ENCODE data around the gene NR1I3.
"Not testable (repeated sequence)": the region's sequence is repeated elsewhere in the genome, so short reads cannot be mapped to it uniquely, and the experiment has no call there.

NR1I3 gene, protein sequence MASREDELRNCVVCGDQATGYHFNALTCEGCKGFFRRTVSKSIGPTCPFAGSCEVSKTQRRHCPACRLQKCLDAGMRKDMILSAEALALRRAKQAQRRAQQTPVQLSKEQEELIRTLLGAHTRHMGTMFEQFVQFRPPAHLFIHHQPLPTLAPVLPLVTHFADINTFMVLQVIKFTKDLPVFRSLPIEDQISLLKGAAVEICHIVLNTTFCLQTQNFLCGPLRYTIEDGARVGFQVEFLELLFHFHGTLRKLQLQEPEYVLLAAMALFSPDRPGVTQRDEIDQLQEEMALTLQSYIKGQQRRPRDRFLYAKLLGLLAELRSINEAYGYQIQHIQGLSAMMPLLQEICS

DNA sequence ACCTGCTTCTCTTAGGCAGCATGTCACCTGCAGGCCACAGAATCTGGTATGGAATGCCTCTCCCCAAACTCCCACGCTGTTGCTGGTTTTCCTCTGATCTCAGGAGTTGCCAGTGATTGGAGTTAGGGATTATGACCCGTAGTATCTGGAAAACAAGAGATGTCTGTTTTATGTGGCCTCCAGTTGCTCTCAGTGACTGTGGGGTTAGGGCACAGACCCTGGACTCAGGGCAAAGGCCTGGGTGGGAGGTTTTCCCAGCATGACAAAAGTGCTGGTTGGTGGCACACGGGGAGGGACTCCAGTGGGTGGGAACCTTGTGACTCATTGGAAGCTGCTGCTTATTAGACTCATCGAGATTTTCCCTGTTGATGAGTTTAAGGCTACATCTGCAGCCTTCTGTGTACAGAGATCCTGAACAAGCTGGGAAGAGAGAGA, at the start of gene NR1I3:
TSS of gene NR1I3 (minus strand) at position 165 of the 435 bp plus-strand sequence. CDS start 1,638 bp downstream, outside the sequence.
- no peak for DNase-seq

DNA sequence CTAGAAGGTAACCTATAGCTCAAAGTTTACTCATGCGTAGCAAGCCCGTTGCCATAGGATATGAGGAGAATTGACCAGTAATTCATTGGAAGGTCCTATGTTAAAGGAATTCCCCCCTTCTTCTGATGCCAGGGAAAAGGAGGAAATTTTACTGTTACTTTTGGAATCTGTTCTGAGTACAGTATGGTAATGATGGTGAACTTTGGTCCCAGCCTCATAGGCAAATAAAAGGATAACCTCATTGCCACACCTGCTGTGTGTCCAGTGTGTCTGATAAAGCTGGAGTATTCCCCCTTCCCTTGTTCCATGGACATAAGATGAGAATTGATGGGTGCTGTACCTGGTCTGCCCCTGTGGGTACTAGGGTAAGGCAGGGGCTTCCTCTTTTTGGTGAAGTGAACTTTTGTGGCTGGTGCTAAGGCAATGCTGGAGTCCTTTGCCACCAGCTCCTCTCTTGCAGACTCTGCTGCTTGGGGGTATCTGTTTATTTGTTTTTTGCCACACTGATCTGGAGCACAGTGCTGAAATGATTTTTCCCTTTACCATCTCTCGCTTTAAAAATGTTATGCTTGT, 49.6 kb upstream of the NR1I3 start:
- no peak for DNase-seq

DNA sequence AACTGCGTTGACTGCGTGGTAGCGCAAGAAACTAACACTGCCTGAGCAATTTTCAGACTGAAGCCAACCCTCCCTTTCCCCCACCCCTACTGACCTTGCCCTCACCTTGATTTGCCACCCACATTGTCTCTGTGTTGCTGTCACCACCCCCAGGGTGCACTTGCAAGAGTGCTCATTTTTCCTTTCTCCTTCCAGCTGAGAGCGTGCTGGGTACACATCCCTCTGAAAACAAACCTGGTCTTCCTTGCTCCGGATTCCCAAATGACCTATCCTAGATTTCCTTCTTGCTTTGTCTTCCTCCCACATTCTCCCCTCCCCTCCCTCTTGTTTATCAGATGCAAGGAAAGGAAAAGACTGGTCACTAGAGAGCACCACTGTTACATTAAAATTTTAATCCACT, 47.5 kb upstream of the NR1I3 start:
- no peak for DNase-seq

DNA sequence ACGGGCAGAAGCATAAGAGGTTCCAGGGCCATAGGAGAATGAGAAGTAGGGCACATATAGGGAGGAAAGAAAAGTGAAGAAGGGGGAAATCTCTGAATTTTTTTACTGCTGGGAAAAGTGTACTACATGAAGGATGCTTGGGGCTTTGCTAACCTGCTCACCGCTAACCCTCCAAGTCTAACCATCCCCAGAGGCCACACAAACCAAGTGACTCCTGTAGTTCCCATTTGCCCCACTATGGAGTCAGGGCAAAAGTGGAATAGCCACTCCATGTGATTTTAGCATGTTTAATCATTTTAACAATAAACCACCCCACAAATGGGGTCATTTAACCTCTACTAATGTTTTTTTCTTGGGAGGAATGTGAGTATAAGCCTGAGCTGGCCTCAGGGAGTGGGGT, 47.1 kb upstream of the NR1I3 start:
- no peak for DNase-seq

DNA sequence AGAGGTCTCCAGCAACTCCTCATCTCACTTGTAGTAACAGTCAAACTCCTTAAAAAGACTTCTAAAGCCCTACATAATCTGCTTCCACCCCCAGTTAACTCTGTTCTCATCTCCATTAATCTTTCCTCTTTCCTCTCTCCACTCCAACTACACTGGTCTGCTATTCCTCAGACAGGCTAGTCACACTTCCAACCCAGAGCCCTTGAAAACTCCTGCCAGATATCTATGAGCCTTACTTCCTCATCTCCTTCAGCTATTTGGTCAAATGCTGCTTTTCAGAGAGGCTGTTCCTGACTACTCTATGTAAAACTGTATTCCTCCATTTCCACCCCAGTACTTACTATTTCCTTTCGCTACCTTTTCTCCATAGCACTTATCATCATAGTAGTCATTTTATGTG, 45.0 kb upstream of the NR1I3 start:
- no peak for DNase-seq

DNA sequence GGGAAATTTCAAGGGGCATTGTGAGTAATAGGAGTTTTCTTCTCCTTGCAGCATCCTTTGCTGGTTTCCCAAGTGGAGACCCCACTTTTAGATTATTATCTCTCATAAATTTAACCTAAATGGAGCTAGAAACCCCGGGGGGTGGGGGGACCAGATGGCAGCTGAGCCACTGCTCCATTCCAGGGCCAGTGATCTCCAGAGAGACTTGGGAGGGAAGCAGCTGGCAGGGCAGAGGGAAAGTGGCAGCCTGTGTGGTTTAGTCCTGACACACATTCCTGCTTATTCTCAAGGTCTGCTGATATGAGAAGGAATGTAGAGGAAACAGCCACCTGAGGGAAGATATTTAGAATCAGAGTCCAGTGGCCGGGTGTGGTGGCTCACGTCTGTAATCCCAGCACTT, 36.9 kb upstream of the NR1I3 start:
- peak; percentile 78 for DNase-seq

DNA sequence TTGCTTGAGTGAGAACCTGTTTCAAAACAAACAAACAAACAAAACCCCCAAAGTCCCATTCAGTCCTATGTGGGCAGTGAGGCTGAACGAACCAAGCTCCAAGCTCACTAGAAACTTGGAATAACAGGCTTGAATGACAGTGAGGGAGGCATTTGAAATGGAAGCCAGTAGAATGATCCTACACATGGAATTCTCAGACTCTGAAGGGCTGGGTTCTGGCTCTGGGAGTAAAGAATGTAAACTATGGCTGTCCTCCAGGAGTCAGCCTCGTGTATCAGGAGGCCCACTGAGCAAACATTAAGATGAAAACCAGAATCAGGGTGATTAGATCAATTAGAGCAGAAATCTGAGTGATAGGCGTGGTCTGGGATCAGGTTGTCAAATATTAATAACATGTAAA, 35.4 kb upstream of the NR1I3 start:
- DNase-seq: no peak

DNA sequence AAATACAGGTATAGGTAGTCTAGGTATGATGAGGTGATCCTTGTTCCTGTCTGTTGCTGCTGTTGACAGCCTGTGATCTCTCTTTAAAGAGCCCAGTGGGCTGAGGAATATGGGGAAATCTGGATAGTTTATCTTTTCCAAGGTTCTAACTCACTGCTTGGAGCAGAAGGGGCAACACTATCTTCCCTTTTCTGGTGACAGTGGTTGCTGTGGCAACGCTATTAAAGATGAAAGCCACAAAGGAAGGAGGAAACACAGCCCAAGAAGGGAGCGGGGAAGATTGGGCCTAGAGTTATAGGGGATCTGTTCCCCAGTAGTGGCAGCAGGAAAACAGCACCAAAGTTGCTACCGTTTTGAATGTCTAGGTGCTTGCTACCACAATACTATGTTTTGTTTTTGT, 29.3 kb upstream of the NR1I3 start:
- DNase-seq: no peak

DNA sequence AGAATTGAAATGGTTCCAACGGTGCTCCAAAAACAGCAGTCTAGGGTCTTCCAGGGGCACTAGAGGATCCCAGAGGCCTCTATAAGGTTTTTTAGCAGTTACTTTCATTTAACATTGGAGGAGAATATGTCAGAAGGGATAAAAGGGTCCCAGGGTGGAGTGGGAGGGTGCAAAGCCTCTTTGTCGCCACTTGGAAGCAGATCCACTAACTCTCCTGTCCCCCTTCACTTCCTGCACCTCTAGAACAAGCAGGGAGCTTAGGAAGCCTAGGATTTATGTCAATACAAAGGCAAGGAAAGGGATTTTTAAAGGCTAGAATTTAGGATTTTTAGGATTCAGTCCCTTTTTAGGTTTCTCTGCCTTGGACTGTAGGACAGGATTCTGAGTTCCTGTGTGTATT, 28.8 kb upstream of the NR1I3 start:
- DNase-seq: no peak

DNA sequence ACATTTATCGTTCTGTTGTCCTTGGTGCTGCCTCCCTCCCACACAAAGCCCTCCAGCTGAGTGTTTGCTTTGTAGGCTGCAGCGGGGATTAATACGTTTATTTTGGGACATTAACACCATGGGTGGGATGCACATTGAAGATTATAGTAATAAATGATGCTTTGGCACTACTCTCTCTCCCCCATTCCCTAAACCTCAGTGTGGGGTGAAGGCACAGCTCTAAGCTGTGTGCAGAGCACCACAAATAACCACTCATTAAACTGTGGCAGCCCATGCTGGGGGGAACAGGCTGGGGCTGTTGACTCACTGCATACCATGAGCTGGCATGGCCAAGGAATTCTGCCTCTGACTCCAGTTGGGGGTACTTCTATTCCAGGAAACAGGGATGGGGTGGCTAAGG, 28.2 kb upstream of the NR1I3 start:
- DNase-seq: no peak

DNA sequence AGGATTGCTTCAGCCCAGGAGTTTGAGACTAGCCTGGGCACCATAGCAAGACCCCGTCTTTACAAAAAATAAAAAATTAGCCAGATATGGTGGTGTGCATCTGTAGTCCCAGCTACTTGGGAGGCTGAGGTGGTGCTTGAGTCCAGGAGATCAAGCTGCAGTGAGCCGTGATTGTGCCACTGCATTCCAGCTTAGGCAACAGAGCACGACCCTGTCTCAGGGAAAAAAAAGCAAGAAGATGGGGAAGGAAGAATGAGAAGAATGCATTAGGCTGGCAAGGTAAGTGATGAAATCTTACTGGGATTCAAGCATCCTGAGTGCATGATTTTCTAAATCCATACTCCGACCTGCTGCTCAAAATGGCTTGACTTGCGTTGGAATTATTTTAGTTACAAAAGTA, 27.3 kb upstream of the NR1I3 start:
- no peak for DNase-seq

DNA sequence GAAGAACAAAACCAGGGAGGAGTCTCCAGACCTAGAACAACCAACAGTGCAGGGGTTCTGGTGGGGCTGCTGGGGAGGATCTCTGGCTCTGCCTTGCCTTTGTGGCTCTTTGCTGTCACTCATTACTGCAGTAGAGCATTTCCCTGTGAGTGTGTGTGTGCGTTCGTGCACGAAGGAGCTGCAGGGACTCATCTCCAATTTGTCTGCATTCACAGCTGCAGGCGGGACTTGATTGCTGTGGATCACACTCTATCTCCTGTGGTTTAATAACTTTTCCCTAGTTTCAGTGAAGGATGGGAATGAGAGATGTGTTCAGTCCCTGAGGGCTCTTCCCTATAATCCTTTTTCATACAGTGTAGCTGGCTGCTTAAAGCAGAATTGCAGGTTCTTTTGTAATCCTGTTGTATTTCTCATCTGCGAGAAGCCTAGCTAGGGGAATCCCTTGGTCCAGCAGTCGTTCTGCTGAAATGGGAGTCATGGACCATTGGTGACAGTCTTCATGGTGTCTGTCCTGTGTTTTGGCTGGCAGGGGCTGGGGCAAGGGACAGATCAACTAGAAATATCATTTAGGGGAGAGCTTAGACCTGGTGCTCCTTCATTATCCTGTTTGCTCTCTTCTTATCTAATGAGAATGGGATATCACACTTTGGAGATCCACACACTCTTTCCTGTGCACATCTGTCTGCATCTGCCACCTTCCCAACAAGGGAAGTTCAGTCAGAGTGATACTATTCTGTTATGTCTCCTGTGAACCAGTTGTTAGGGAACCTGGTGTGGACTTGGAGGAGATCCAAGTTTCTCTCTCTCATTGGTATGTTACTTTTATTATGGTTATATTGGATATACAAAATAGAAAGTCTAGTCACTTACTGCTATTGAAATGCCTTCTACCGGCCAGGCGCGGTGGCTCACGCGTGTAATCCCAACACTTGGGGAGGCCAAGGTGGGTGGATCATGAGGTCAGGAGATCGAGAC, 23.5 kb upstream of the NR1I3 start:
- DNase-seq: no peak

DNA sequence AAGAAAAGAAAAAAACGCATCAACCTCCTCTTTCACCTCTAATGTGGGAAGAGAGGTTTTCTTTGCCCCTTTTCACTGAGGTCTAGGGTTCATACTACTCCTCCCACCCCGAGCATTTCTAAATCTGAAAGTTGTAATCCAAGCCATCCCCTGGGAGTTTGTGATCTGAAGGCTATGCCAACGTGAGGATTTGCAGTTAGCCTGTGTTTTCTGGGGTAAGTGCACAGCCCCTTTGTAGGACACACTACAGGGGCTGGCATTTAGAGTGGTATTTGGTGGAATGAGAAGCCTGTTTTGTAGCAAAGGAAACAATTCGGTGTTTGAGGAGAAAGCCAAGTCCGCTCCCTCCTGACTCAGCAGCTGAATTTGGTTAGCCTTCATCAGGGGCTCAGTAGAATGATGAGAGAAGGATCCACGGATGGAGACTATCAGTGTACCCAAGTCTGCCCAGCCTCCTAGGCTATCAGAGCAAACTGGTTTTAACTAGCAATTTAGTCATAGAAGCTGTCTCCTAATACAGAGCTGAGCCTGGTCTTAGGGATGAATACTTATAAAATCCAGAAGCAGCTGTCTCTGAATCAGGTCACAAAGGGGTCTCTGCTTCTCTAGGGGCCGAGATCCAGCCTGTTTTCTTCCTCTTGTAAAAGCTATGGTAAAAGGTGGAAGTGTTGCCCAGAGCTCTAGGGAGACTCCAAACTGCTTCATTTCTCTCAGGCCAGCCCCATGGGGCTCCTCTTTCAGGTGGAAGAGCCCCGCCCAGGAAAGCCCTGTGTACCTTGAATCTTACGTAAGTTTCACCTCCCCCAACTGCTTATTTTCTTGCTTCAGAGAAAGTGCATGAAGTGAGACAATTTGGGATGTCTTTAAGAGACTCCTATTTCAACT, 22.6 kb upstream of the NR1I3 start:
- no peak for DNase-seq

DNA sequence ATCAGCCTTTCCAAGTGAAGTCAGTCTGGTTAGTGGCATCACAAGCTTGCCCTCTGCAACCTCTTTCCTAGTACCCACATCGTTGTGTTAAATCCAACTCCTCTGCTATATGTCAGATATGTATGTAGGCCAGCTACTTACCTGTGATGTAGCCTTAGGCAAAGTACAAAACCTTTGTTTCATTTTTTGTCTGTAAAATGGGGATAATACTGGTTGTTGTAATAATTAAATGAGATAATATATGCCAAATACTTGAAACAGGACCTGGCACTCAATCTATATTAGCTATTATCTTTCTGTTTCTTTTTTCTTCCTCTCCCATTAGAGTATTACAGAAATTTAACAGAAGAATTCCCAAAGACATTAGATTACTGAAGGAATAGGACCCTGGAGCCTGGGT, 21.8 kb upstream of the NR1I3 start:
- no peak for DNase-seq

DNA sequence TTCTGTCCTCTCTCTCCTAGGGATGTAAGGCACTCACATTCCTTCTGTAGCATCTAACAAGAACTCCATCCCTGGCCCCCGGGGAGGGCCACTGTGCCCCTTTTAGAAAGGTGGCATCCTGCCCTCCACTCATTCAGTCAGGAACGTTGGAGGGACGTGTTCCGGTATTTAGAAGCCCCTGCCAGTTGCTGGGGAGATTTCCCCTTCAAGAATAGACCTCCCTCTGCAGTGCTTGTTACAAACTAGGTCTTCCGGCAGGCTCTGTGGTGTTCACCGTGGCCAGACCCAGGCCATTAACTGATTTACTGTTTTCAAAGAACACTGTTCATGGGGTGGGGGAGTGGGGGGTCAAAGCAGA, 21.3 kb upstream of the NR1I3 start:
- DNase-seq: no peak

DNA sequence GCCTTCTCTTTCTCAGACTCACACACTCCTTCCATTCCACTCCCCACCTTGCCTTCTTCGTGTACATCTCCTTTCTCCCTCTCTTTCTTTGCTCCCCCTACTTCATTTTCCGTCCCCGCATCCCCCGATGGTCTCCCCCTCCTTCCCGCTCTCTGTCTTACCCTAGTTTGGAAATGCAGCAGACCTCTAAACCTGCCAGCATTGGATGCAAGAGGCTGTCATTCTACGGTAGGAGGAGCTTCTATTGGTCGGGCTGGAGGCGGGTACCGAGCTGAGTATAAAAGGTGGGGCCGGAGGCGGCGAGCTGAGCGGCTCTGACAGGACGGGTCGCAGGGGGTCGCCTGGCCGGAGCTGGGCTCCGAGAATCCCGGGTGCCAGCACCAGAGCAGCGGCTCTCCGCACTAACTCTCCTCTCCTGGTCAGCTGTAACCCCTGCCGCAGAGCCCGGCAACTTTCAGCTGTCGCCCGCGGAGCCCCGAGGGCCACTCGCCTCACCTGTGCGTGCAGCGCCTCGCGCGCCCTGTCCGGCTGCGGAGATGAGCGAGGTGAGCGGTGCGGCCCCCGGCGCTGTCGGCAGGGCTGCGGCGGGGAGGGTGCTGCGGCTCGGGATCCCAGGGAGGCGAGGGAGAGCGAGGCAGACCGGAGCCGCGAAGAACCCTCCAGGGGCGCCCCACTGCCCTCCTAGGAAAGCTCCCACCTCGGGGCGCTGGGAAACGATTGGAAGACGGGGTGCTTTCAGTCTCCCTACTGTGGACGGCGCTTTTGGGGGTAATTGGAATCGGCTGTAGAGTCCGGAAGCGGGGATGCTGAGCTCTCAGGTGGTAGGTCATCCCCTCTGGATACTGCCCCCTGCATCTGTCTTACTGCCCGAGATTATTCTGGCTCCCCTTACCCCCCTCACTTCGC, 20.7 kb upstream of the NR1I3 start, which contains the start of gene PCP4L1:
TSS of gene PCP4L1 (plus strand) at position 307 of the 906 bp plus-strand sequence. CDS start at position 537, 230 bp downstream.
- DNase-seq: no peak

DNA sequence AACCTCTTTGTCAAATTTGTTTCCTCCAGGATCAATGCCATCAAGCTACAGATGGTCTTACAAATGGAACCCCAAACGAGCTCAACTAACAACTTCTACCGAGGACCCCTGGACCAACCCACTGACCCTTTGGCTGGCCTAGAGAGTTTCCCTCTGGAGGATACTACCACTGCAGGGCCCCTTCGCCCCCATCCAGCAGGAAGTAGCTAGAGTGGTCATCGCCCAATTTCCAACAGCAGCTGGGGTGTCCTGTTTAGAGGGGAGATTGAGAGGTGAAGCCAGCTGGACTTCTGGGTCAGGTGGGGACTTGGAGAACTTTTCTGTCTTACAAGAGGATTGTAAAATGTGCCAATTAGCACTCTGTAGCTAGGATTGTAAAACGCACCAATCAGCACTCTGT, 19.1 kb upstream of the NR1I3 start:
- DNase-seq: not testable (repeated sequence)

DNA sequence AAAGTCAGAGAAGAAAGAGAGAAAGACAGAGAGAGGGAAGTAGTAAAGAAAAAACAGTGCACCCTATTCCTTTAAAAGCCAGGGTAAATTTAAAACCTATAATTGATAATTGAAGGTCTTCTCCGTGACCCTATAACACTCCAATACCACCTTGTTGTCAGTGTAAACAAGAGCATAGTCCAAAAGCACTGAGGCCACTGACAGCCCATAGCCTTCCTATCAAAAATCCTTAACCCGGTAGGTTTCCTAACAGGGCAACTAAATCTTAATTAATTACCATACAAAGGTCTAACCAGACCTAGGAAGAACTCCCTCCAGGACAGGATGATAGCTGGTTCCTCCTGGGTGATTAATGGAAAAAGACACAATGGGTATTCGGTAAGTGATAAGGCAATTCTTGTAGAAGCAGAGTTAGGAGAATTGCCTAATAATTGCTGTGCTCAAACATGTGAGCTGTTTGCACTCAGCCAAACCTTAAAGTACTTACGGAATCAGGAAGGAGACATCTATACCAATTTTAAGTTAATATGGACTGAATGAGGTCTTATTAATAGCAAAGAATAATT, 18.0 kb upstream of the NR1I3 start:
- not testable (repeated sequence) for DNase-seq

DNA sequence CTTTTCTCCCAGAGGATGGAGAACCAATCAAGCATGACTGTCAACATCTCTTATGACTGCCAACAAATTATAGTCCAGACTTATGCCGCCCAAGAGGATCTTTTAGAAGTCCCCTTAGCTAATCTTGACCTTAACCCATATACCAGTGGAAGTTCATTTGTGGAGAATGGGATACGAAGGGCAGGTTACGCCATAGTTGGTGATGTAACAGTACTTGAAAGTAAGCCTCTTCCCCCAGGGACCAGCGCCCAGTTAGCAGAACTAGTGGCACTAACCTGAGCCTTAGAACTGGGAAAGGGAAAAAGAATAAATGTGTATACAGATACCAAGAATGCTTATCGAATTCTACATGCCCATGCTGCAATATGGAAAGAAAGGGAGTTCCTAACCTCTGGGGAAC, 17.3 kb upstream of the NR1I3 start:
- not testable (repeated sequence) for DNase-seq

DNA sequence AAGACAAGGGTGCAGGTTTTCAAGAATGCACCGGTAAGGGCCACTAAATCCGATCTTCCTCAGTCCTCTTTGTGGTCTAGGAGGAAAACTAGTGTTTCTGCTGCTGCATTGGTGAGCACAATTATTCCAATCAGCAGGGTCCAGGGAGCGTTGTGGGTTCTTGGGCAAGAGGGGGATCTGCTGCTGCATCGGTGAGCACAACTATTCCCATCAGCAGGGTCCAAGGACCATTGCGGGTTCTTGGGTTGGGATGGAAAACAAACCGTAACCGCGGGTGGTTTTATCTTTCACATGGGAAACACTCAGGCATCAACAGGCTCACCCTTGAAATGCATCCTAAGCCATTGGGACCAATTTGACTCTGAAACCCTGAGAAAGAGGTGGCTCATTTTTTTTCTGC, 13.6 kb upstream of the NR1I3 start:
- no peak for DNase-seq

DNA sequence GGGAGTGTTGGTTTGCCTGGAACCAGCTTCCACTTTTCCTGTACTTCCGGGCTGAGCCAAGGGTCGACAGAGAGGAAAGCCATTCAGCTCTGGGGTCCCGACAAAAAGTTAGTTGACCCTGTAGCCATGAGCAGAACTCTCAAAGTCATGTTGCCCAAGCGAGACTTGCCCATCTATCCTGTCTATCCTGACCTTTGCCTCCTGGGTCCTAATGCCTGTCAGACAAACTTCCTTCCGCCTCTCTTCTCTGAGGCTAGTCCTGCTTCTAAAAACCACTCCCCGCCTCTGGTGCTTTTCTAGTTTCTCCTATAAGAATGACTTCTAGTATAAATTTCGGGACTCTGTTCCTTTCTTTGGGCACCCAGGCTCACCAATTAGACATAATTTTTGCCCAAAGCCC, 12.8 kb upstream of the NR1I3 start:
- no peak for DNase-seq
